ENCODE data around the gene CALCB.
"Not testable (repeated sequence)": the region's sequence is repeated elsewhere in the genome, so short reads cannot be mapped to it uniquely, and the experiment has no call there.

DNA sequence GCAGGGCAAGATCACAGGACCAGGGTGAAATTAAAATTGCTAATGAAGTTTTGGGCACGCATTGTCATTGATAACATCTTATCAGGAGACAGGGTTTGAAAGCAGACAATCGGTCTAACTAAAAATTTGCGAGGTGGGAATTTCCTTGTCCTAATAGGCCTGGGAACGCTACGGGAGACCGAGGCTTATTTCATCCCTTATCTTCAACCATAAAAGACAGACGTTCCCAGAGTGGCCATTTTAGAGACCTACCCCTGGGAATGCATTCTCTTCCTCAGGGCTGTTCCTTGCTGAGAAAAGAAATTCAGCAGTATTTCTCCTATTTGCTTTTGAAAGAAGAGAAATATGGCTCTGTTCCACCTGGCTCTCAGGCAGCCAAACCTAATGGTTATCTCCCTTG lies 3.6 kb upstream of the CALCB start:
- TF ChIP-seq POLR2A (IDR thresholded peaks at IDR 0.05): not testable (repeated sequence)
- TF ChIP-seq, protein P1, sequence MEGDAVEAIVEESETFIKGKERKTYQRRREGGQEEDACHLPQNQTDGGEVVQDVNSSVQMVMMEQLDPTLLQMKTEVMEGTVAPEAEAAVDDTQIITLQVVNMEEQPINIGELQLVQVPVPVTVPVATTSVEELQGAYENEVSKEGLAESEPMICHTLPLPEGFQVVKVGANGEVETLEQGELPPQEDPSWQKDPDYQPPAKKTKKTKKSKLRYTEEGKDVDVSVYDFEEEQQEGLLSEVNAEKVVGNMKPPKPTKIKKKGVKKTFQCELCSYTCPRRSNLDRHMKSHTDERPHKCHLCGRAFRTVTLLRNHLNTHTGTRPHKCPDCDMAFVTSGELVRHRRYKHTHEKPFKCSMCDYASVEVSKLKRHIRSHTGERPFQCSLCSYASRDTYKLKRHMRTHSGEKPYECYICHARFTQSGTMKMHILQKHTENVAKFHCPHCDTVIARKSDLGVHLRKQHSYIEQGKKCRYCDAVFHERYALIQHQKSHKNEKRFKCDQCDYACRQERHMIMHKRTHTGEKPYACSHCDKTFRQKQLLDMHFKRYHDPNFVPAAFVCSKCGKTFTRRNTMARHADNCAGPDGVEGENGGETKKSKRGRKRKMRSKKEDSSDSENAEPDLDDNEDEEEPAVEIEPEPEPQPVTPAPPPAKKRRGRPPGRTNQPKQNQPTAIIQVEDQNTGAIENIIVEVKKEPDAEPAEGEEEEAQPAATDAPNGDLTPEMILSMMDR (IDR thresholded peaks at IDR 0.05): not testable (repeated sequence)
